Activated T-cell treated with anti-CD3 and anti-CD28 coated beads, Interleukin-2, amount 50 U/mL, for 1 hour (primary cell): ENCODE results near the gene RPS27A.
"Not testable (repeated sequence)": the region's sequence is repeated elsewhere in the genome, so short reads cannot be mapped to it uniquely, and the experiment has no call there.

Source experiments
- DNase-seq: peaks from one replicate; pipeline ENCODE4 v3.0.0-alpha.2; 2020

RPS27A gene

DNA sequence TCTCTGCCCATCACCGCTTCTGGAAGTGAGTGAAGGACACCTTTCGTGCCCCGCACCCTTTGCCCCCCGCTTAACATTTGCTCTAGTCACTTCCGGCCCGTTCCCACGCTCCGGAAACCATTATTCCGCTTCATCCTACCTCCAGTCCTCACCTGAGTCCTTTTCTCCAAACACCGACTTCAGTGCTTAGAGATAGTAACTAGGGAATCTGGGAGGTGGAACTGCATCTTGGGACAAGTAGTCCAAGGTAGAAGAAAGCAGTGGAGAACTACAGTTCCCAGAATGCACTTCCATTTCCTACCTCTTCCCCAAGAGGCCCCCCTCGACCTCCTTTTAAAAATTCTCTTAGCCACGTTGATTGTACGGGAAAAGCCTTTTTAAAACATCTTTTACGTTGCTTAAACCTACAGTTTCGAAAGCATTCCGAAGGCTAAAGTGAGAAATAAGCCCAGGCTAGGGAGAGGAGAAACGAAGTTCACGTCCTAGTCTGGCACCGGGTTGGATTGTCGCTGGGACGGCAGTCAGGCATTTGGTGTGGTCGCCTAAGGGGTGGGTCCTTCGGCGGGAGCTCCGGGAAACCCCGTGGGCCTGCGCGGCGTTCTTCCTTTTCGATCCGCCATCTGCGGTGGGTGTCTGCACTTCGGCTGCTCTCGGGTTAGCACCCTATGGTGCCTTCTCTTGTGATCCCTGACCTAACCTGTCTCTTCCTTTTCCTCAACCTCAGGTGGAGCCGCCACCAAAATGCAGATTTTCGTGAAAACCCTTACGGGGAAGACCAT lies at the start of gene RPS27A, which contains the start of gene CLHC1:
Gene RPS27A (plus strand): TSS at position 605 of the 779 bp plus-strand sequence. CDS start 137 bp downstream, at position 742.
Gene CLHC1 (minus strand): TSS at position 210 of the 779 bp plus-strand sequence. CDS start 9,882 bp downstream, outside the sequence.
- DNase-seq: peak; percentile 96

DNA sequence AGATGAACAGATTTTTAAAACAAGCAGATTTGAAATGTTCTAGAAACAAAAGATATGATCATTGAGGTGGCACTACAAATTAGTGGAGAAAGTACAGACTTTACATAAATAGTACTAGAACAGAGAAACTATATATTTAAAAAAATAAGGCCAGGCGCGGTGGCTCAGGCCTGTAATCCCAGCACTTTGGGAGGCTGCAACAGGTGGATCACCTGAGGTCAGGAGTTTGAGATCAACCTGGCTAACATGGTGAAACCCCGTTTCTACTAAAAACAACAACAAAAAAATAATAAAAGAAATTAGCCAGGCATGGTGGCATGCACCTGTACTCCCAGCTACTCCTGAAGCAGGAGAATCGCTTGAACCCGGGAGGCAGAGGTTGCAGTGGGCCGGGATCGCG lies 45.7 kb upstream of the RPS27A start:
- not testable (repeated sequence) for DNase-seq

DNA sequence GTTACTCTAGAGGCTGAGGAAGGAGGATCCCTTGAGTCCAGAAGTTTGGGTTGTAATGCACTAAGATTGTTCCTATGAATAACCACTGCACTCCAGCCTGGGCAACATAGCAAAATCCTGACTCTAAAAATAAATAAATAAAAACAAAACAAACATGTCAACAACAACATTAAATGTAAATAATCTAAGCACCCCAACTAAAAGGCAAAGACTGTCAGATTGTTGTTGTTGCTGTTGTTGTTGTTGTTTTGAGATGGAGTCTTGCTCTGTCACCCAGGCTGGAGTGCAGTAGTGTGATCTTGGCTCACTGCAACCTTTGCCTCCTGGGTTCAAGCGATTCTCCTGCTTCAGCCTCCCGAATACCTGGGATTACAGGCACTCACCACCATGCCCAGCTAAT lies 40.6 kb upstream of the RPS27A start:
- DNase-seq: not testable (repeated sequence)

DNA sequence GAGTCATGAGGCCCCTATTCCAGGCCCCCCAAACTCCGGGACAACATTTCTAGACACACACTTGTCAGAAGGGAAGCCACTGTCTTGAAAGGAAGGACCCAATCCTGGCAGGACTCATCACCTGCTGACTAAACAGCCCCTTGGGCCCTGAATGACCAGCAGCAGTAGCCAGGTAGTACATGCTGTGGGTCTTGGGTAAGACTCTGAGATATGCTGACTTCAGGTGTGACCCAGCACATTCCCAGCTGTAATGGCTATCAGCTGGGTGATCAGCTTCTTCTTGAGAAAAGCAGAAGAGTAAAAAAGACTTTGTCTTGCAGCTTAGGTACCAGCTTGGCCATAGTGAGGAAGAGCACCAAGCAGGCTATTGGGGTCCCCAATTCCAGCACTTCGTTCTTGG lies 36.0 kb upstream of the RPS27A start:
- DNase-seq: no peak

DNA sequence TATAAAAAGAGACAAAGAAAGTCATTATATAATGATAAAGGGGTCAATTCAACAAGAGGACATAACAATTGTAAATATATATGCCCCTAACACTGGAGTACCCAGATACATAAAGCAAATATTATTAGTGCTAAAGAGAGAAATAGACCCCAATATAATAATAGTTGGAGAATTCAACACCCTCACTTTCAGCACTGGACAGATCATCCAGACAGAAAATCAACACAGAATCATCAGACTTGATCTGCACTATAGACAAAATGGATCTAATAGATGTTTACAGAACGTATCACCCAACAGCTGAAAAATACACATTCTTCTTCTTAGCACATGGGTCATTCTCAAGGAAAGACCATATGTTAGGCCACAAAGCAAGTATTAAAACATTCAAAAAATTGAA lies 32.1 kb upstream of the RPS27A start:
- no peak for DNase-seq

DNA sequence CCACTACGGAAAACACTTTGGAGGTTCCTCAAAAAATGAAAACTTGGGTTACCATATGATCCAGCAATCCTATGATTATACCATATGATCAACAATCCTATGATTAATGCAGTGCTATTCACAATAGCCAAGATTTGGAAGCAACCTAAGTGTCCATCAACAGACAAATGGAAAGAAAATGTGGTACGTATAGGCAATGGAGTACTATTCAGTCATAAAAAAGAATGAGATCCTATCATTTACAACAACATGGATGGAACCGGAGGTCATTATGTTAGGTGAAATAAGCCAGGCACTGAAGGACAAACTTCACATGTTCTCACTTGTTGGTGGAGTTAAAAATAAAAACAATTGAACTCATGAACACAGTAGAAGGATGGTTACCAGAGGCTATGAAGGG lies 28.0 kb upstream of the RPS27A start:
- DNase-seq: no peak

DNA sequence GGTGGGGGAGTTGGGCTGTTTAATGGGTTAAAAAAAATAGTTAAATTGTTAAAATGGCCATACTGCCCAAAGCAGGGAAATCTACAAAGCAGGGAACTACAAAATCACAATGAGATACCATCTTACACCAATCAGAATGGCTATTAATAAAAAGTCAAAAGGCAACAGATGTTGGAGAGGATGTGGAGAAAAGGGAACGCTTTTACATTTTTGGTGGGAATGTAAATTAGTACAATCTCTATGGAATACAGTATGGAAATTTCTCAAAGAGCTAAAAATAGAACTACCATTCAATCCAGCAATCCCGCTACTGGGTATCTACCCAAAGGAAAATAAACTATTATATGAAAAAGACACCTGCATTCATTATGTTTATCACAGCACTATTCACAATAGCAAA lies 27.5 kb upstream of the RPS27A start:
- no peak for DNase-seq

DNA sequence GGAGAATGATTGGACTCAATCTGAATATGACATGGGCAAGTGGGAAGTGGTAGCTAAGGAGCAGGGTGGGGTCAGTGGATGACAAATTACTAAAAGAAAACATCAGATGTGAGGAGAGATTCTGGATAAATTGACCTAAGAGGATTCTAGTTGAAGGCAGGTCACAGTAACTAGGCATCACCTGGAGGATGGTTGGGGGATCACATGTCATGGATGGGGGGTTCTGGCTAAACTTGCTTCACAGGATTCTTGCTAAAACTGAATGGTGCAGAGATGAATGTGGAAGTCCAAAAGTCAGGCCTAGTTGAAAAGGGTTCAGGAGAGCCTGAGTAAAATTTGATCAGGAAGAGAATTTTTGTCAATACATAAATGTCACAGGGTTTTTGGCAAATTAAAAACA lies 18.7 kb upstream of the RPS27A start:
- DNase-seq: no peak

DNA sequence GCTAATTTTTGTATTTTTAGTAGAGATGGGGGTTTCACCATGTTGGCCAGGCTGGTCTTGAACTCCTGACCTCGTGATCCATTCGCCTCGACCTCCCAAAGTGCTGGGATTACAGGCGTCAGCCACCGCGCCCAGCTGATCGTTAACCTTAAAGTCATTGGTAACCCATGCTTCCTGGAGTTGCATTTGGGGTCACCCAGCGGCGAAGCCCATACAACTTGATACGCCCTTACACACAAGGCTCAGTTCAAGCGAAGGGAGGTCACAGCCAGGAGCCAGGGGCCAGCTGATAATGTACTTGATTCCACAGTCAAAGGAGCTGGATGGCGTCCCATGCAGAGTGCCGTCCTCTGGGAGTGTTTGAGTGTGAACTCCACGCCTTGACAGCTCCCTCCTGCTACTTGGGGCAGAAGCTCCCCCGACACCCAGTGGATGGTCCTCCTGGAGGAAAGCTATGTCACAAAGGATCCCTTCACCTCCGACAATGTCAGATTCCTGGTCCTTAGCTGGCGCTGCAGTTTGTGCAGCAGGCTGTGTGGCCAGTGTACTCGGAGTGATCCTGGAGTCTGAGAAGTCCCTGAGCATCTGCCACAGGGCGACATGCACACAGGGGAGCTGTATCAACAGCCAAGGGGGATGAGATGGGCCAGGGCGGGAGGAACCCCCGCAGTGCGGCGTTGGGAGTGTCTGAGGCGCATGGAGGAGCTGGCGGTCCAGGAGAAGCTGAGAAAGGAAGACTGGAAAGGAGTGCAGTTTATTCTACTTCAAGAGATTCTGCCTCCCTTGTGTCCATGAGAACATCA lies 8.3 kb upstream of the RPS27A start:
- DNase-seq: no peak

DNA sequence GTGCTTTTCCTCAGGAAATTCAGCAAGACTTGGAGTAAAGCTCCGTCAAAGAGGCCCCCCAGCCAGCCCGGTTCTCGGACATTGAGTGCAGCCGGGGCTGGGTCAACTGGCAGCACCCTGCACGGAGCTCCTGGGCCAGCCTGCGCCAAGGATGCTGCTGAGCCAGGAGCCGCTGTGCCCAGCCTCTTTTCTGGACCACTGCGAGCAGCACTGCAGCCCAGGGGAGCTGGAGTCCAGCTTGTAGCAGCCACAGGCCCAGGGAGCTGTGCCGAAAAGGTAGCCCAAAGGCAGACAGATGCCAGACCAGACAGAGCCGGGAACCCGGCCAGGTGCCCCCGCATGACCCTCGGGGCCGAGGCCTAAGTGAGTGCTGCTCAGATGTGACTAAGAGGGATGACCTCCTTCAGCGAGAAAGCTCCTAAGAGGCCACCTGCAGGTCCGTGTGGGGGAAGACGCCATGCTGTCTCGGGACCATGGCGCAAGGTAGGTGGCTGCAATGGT lies 7.7 kb upstream of the RPS27A start:
- no peak for DNase-seq

DNA sequence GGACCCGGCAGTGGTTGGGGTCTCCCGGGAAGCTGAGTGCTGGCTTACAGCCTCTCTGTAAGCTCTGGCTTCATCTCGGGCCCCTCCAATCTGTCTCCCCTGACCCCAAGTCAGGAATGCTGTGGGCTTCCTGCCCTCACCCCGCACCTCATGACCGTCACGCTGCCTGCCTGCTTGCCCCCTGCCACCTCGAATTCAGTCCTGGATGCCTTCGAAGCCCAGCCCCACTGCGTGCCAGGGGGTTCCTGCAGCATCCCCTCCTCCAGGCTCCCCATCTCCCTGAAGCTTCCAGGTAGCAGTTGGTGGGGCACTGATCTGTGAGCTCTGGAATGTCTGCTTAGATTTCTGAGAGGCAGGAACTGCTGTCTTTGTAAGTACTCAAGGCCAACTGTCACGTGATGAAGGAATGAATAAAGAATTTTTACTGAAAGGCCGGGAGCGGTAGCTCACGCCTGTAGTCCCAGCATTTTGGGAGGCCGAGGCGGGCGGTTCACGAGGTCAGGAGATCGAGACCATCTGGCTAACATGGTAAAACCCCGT lies 6.9 kb upstream of the RPS27A start:
- DNase-seq: no peak

DNA sequence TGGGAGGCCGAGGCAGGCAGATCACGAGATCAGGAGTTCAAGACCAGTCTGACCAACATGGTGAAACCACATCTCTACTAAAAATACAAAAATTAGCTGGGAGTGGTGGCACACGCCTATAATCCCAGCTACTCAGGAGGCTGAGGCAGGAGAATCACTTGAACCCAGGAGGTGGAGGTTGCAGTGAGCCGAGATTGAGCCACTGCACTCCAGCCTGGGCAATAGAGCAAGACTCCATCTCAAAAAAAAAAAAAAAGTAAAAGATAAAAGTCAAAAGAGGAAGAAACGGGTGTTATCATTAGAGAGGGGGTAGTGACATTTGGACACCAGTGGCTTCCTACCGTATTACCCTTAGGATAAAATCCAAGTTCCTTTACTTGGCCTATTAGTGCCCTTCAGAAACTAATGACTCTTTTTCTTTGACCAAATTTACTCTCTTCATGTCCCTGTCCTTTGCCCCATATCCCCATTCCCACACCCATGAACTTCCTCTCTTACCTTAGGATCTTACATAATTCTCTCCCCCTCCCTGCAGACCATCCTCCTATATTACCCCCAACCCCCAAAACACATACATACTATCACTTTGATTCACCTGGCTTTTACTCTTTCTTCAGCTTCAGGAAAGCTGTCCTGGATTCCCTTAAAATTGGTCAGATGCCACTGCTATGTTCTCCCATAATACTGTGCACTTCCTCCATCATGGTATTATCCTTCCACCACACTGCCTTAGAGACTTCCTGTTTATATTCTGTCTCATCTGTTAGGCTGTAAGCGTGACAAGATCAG lies 4.9 kb upstream of the RPS27A start:
- not testable (repeated sequence) for DNase-seq

DNA sequence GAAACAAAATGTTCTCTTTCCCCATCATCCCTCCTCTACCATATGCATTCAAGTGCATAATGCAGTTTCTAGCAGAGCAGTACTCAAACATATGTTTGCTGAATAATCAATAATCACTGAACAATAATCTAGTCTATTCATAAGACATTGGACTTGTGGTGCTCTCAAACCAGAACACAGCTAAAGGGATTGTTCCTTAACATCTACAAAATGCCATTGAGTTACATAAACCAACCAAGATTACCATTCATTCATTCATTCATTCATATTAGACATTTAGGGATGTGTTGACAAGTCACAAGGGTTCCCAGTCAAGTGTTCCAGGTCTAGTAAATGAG lies 4.3 kb upstream of the RPS27A start:
- no peak for DNase-seq

DNA sequence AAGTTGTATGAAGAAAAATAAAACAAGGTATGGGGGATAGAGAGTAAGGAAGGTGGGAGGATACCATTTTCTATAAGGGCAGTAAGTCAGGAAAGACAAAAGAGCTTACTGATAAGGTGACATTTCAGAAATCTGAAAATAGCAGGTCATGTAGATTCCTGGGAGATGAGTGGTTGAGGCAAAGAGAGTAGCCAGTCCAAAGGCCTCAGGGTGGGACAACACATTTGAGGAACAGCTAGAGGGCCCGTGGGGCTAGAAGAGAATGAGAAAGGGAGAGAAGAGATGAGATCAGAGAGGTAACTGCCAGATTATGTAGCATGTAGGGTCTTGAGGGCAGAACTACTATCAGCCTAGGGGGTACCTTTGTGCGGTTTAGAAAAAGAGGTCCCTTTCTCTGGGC lies 3.3 kb upstream of the RPS27A start:
- DNase-seq: no peak

DNA sequence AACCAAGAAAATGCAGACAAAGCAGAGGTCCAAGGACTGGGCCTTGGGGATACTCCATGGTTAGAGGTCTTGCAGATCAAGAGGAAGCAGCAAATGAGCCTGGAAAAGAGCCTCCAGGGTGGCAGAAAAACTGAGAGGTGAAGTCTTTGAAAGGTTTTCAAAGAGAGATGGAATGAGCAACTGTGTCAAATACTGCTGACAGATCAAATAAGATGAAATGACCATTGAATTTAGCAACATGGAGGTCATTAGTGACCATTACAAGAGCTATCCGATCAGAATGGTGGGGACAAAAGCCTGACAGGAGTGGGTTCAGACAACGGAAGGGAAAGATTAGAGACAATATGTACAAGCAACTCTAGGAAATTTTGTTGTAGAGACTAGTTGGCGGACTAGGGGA lies 1.9 kb upstream of the RPS27A start:
- no peak for DNase-seq

DNA sequence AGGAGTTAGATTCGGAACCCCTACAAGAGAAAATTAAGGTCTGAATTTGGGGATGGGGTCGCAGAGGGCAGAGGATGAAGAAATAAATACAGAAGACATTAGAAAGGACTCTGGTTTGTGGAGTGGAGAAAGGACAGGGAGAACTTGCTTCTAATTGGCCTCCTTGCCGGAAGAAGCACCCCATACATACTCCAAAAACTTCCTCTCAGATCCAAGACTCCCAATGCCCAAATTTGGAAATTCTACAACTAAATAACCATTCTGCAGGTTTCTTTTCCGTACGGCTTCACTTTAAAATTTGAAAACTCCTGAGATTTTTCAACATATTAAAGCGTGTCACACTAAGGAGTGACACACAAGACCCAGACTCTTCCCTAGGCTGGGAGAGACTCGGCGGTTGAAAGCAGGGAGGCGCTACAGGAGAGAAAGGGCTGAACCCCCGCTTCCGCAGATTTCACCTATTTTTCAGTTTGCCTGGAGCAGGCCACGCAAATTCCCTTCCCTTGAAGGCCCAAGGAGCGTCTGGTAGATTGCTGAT lies 873 bp upstream of the RPS27A start:
- DNase-seq: no peak

DNA sequence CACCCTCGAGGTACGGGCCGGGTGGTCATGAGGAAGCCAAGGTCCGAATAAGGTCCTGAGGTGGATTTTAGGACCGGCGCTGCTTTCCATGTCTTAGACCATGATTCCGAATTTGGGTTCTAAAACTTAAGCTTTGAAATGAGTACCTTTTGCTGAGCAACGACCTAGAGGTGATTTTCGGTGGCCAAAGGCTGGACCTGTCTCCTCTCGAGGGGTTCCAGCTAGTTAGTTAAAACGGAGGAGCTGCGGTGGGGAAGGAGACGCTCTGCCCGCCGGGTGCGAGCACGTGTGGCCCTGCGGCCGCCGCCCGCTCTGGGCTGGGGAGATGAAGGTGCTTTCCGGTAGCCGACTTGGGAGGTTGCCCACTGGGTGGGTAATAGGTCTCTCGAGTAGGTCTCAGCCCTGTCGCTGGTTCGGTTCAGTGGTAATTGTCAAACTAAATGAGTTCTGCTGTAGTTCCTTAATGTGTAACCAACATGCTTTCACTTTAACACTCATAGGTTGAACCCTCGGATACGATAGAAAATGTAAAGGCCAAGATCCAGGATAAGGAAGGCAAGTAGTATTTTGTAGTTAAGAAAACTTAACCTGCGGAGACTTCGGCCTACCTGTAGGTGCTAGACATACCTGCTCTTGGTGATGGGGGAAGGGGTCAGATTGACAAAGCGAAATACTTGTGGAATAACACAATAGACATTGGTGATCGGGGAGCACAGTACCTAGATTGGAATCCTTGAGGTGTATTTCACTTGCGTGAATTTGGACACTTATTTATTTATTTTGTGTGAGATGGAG lies 572 bp downstream of the RPS27A start:
- DNase-seq: peak; percentile 60

DNA sequence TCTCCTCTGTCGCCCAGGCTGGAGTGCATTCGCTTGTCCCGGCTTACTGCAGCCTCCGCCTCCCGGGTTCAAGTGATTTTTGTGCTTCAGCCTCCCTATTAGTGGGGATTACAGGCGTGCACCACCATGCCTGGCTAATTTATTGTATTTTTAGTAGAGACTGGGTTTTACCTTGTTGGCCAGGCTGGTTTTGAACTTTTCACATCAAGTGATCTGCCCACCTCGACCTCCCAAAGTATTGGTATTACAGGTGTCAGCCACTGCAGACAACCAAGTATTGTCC lies 1.1 kb downstream of the RPS27A start:
- DNase-seq: no peak

DNA sequence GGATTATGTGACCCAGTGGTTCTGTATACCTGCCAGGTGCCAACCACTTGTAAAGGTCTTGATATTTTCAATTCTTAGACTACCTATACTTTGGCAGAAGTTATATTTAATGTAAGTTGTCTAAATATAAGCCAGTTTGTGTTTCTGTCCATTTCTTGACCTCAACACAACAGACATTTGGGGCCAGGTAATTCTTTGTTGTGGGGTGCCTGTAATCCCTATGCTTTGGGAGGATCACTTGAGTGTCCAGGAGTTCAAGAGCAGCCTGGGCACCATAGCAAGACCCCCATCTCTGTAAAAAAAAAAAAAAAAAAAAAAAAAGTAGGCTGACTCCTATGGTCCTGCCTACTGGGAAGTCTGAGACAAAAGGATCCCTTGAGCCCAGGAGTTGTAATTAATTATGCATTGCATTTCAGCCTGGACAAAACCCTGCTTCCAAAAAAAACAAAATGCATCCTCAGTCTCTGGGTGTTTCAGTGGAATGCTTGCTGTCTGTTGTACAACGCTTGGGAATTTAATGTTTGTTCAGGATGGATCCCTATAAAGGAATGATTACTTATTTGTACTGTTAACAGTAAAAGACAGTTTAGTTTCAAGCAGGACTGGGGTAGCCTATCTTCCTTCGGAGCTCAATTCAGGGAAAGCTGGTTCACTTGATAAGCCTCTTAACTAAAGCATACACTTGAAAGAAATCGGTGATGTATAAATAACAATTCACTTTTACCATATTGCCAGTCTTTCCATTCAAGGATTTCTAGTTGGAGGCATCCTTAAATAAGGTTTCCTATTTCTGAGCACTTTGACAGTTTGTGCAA lies 3.4 kb downstream of the RPS27A start:
- no peak for DNase-seq

DNA sequence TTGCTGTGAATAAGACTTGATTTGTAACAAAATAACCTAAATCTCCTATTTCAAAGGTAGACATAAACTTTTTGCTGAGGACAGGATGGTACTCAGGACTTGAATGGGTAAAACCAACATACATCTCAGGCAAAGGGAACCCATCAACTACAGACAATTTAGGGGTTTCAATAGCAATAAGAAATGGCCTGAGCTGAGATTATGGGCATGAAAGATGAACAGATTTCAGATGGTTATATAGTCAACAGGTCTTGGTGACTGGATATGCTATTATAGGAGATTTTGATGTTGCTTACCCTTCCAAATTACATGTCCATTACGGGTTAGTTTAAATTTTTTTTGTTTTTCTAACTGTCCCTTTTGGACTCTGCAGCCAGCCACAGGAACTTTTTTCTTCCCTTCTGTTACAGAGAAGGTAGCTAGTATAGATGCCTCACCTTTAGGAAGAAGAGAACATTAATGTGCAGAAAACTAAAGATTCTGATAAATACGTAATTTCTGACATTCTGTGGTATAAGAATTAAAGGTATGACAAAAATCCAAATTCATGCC lies 4.6 kb downstream of the RPS27A start:
- DNase-seq: no peak
